Activated CD4-positive, alpha-beta T cell treated with anti-CD3 and anti-CD28 coated beads, Interleukin-2, amount 50 U/mL, for 16 hours (primary cell): Measurements from ENCODE around the gene STEAP3.

Experiments used
- DNase-seq: peaks from one replicate; pipeline ENCODE4 v3.0.0-alpha.2; 2020

The STEAP3 gene

DNA sequence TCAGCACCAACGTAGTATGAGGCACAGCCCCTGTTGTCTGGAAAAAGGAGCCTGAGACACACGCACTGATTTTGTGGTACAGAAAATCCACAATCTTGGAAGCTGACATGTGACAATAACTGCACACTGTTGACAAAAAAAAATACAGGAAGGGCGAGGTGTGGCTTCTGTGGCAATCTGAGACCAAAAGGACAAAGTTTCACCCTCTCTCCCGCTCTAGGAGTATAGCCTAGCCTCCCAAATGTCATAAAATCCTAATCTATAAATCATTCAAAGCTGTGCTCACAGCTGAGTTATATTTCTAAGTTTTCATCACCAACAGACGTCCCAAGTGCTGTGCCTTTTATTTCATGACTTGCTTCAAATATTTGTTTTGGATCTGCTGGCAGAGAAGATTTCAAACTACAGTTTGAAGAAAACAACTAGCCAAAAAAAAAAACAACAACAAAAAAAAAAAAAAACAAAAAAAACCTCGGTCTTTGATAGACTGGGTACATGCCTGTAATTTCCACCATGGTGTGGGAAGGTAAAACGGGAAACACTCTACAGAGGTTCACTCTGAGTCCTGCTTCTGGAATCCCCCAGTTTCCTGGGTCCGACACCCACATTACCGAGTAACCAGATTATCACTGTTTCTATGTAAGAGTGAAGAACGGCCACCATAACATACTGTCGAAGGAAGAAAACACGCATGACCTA is 82.0 kb downstream of the STEAP3 start:
- DNase-seq: no peak

DNA sequence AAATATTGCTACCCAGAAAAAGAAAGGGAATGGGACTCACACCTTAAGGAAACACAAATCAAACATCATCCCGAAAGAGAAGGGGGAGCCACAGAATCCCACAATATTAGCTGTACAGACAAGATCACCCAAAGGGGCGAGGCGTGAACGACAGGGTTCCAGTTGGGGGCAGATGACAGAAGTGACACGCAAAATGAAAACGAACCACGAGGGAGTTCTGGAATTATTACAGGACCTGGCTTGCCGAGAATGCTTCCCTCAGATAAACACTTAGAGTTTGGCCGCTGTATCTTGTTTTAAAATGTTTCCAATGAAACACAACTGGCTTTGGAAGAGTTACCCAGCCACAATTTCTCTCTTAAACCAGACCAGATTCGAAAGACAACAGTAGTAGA is 82.6 kb downstream of the STEAP3 start:
- no peak for DNase-seq

DNA sequence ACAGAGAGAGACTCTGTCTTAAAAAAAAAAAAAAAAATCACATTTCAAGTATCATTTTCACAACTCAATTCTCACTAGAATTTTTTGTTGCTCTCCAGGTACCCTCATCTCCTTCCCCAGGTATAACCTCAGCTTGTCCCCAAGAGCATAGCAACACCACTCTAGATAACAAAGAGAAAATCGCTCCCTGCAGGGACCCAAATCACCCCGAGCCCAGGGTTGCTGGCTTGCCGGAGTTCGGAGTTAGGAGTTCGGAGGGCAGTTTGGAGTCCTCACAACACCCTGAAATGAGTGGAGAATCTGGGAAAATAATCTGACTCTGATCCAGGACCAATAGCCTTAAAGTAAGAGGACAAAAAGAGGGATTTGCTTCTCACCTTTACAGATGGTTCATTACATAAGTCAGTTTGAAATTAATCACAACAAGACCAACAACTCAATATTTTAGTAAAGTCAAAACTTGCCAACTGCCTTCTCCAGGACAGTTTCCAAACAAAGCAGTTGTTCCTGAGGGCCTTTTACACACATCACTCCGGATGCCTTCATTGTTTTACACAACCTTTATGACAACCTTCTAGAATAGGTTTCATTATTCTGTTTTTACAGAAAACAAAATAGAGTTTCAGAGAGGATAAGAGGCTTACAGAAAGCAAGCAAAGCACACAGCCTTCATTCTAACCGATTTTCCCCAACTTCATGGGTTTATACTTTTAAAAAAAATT is 83.9 kb downstream of the STEAP3 start:
- DNase-seq: no peak

DNA sequence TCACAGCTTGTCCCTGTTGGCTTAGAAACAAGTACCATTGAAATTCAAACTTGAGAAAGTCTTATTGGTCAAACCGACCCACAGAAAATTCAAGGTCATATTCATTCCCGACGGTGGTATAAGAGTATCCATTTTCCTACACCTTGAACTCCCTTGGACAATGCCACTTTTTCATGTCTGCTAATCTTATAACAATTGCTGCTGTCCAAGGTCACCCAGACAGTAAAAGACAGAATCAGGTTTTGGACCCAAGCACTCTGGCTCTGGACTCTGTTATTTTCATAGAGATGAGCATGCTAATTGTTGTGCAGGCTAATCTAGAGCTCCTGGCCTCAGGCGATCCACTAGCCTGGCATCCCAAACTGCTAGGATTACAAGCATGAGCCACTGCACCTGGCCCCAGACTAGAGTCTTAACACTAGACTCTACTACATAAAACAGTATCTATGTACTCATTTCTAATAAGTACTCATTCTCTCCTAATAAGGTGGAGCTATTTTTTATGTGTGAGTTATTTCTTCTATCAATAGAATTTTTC is 85.2 kb downstream of the STEAP3 start:
- no peak for DNase-seq

DNA sequence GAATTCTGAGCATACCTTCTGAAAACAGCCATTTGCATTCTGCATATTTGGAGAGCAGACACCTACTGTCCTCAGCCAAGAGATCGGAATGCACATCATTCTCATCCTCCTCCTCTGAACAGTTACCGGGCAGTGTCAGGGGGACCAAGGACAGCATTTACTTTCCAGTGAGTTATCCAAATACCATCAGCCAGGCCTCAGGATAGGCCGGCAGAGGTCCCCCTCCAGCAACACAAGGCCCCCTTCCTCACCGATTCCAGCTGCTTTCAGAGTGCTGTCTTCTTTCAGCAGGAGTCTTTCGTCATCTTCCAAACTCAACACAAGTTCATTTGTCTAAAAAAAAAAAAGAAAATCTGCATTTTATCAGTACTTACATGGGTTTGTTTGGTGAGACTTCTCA is 87.7 kb downstream of the STEAP3 start:
- DNase-seq: no peak

DNA sequence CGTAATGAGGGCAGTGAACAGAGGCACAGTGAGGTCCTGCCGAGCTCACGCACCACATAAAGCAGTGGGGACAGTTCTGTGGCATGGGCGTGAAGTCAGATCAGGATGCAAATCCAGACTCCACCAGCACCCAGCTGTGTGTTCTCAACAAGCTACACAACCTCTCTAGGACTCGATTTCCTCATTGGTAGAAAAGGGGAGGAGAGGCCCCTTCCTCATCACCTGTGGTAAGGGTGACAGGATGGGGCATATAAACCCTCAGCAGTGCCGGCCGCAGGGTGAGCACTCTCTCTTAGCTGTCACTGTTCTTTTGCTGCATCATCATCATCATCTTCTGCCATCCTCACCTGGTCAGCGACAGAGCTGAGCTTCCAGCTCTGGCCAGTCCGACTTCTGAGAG is 88.2 kb downstream of the STEAP3 start:
- DNase-seq: no peak
